ENCODE data around the gene DSCAML1.

DNA sequence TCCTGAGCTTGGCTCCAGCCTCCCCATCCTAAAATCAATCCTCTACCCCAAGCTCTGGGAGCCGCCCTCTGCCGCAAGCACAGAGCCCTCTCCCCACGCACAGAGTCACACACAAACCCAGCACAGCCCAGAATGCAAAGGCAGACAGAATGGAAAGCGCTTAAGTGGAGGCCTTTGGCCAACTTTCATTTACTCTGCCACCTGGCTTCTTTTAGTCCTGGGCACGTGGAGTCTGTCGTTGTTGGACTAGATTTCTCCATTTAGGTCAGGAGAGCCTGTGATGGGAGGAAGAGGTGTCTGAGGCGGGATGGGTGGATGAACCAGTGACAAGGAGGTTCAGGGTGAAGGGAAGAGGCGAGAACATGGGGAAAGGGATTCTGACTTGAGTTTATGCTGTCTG is 191.7 kb downstream of the DSCAML1 start:
- TF ChIP-seq, protein P1, sequence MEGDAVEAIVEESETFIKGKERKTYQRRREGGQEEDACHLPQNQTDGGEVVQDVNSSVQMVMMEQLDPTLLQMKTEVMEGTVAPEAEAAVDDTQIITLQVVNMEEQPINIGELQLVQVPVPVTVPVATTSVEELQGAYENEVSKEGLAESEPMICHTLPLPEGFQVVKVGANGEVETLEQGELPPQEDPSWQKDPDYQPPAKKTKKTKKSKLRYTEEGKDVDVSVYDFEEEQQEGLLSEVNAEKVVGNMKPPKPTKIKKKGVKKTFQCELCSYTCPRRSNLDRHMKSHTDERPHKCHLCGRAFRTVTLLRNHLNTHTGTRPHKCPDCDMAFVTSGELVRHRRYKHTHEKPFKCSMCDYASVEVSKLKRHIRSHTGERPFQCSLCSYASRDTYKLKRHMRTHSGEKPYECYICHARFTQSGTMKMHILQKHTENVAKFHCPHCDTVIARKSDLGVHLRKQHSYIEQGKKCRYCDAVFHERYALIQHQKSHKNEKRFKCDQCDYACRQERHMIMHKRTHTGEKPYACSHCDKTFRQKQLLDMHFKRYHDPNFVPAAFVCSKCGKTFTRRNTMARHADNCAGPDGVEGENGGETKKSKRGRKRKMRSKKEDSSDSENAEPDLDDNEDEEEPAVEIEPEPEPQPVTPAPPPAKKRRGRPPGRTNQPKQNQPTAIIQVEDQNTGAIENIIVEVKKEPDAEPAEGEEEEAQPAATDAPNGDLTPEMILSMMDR (IDR thresholded peaks at IDR 0.05), result no peak
- TF ChIP-seq POLR2A (IDR thresholded peaks at IDR 0.05), result no peak
